Activated naive CD8-positive, alpha-beta T cell treated with anti-CD3 and anti-CD28 coated beads, Interleukin-2, amount 50 U/mL, for 24 hours (primary cell): ENCODE results near the gene KRTAP10-8.
"Not testable (repeated sequence)": the region's sequence is repeated elsewhere in the genome, so short reads cannot be mapped to it uniquely, and the experiment has no call there.

ENCODE experiments used
- ATAC-seq: fragments of 150-1000 bp; cut with Tn5 transposase; one replicate; pipeline ENCODE4 v1.10.0; 2021
- DNase-seq: peaks from one replicate; pipeline ENCODE4 v3.0.0; 2021
- H3K27ac Mint-ChIP-seq: one replicate; pipeline ENCODE4 v1.8.0; 2021; ENCODE audit warnings: mild to moderate bottlenecking, mixed read lengths
- H3K27me3 Mint-ChIP-seq: one replicate; pipeline ENCODE4 v1.8.0; 2021; ENCODE audit warnings: mixed read lengths
- H3K36me3 Mint-ChIP-seq: one replicate; pipeline ENCODE4 v1.8.0; 2021; ENCODE audit warnings: low read depth, mixed read lengths
- H3K4me1 Mint-ChIP-seq: one replicate; pipeline ENCODE4 v1.8.0; 2021; ENCODE audit warnings: mixed read lengths
- H3K4me3 Mint-ChIP-seq: one replicate; pipeline ENCODE4 v1.8.0; 2021; ENCODE audit warnings: mild to moderate bottlenecking, moderate library complexity, mixed read lengths
- H3K9me3 Mint-ChIP-seq: one replicate; pipeline ENCODE4 v1.8.0; 2021; ENCODE audit warnings: mixed read lengths

The KRTAP10-8 gene

DNA sequence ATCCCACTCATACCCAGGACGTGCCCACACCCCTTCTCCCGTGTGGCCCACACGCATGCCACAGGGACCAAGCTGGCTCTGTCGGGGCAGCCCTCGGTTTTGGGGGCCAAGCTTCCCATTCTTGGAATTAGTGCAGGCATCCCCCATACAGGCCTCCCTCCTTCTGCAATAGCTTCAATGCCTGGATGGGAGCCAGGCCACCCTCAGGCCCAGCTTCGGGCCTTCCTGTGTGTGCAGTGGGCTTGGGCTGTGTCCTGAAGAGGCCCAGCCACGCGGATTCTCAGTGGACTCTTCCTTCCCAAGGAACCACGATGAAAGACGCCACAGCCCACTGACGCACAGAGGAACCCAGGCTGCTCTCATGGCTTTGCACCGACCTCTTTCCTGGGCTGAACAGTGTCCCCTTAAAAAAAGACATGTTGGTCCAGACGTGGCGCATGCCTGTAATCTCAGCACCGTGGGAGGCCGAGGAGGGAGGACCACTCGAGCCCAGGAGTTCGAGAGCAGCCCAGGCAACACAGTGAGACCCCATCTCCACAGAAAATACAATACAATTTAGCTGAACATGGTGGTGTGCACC lies 37.7 kb downstream of the KRTAP10-8 start:
- Mint-ChIP-seq H3K27me3 (no peaks in the 10 kb centered on the region), H3K9me3 (peaks cover 6% of the 10 kb centered on the region), H3K36me3 (peaks cover 6% of the 10 kb centered on the region), H3K4me1 (peaks cover 11% of the 10 kb centered on the region), H3K4me3 (no peak overlapping the region), H3K27ac (no peak overlapping the region)
- ATAC-seq (no peak), DNase-seq (no peak)

GRCh38 chr21:44650265-44650972 lies 38.5 kb downstream of the KRTAP10-8 start:
- DNase-seq (no peak), ATAC-seq (no peak)
- no peaks in the 10 kb centered on the region for H3K27me3 Mint-ChIP-seq
- H3K4me3 Mint-ChIP-seq = no peak overlapping the region
- H3K4me1 Mint-ChIP-seq = peaks cover 18% of the 10 kb centered on the region
- H3K27ac Mint-ChIP-seq = no peak overlapping the region
- no peaks in the 10 kb centered on the region for H3K9me3 Mint-ChIP-seq
- peaks cover 2% of the 10 kb centered on the region for H3K36me3 Mint-ChIP-seq

- DNase-seq (no peak), ATAC-seq (no peak)
- Mint-ChIP-seq H3K27me3 (no peaks in the 10 kb centered on the region), H3K9me3 (peaks cover 4% of the 10 kb centered on the region), H3K27ac (no peak overlapping the region), H3K36me3 (no peaks in the 10 kb centered on the region), H3K4me3 (no peak overlapping the region), H3K4me1 (peaks cover 18% of the 10 kb centered on the region)
These were observed 39.2 kb downstream of the KRTAP10-8 start for GRCh38 chr21:44650973-44651675.

GRCh38 chr21:44653123-44653522 lies 41.2 kb downstream of the KRTAP10-8 start:
- Mint-ChIP-seq H3K27ac (no peak overlapping the region), H3K4me3 (no peak overlapping the region), H3K36me3 (peaks cover 6% of the 10 kb centered on the region), H3K27me3 (no peaks in the 10 kb centered on the region), H3K9me3 (peaks cover 17% of the 10 kb centered on the region), H3K4me1 (peaks cover 37% of the 10 kb centered on the region)
- no peak for ATAC-seq
- no peak for DNase-seq

DNA sequence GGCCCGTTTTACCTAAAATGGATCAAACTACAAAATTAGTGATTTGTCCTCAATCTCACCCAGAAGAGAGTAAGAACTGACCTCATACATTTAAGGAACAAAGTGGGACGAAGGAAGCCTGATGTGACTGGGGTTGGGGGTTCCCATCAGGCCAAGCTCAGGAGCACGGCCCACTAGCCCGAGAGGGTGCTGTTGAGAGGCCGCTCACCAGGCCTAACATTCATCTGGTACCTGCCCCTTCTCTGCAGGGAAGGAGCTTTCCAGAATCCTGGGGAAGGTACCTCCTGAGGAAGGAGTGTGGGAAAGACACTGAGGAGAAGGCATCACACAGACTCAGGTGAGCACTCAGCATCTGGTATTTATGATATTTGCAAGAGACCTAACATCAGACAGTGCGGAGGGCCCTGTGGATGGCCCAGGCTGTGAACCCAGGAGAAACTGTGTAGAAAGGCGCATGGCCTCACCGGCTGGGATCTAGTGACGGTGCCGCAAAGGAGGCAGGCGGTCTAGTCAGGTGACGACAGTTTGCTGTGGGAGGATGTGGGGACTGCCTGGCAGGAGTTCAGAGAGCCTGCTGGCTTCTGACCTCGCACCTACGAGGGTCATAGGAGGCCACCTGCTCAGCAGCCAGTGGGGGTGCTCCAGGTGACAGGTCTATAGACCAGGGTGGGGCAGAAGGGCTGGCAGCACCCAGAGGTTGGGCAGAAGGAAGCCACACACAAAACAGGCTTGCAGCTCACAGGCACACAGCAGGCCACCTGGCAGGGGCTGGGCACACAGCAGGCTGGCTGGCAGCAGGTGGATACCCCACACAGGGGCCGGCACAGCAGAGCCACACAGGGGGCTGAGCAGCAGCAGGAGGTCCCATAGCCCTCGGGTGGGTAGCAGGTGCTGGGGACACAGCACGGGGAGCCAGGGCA lies 42.0 kb downstream of the KRTAP10-8 start:
- Mint-ChIP-seq H3K27me3 (no peaks in the 10 kb centered on the region), H3K9me3 (peaks cover 17% of the 10 kb centered on the region), H3K4me1 (peaks cover 45% of the 10 kb centered on the region), H3K36me3 (peaks cover 6% of the 10 kb centered on the region), H3K4me3 (no peak overlapping the region), H3K27ac (no peak overlapping the region)
- ATAC-seq (peak; percentile 26), DNase-seq (peak; percentile 31)

GRCh38 chr21:44654576-44655175 lies 42.8 kb downstream of the KRTAP10-8 start, which contains the start of gene KRTAP12-4:
KRTAP12-4 (minus strand) TSS chr21:44654659; CDS start chr21:44654614, 45 bp downstream.
- no peaks in the 10 kb centered on the region for H3K27me3 Mint-ChIP-seq
- H3K36me3 Mint-ChIP-seq = peaks cover 6% of the 10 kb centered on the region
- ATAC-seq = no peak
- DNase-seq = no peak
- H3K9me3 Mint-ChIP-seq = peaks cover 17% of the 10 kb centered on the region
- H3K4me3 Mint-ChIP-seq = no peak within 1 kb of the TSS
- no peak within 1 kb of the TSS for H3K27ac Mint-ChIP-seq
- H3K4me1 Mint-ChIP-seq = peaks cover 53% of the 10 kb centered on the region

GRCh38 chr21:44656868-44657267 lies 45.0 kb downstream of the KRTAP10-8 start:
- no peak for ATAC-seq
- H3K27me3 Mint-ChIP-seq = no peaks in the 10 kb centered on the region

GRCh38 chr21:44657635-44658540 lies 46.0 kb downstream of the KRTAP10-8 start, which contains the start of gene KRTAP12-3:
KRTAP12-3 (plus strand) TSS chr21:44657932; CDS start chr21:44657980, 48 bp downstream.
- Mint-ChIP-seq H3K27me3 (no peaks in the 10 kb centered on the region), H3K4me3 (peak within 1 kb of the TSS; percentile 62), H3K9me3 (peaks cover 31% of the 10 kb centered on the region), H3K27ac (peak within 1 kb of the TSS; percentile 72), H3K4me1 (peaks cover 54% of the 10 kb centered on the region), H3K36me3 (peaks cover 6% of the 10 kb centered on the region)
- ATAC-seq (peak; percentile 38), DNase-seq (no peak)

More at GRCh38 chr21:44656868-44657267, 45.0 kb downstream of the KRTAP10-8 start:
- Mint-ChIP-seq H3K9me3 (peaks cover 23% of the 10 kb centered on the region), H3K4me1 (peaks cover 54% of the 10 kb centered on the region), H3K4me3 (no peak overlapping the region), H3K36me3 (peaks cover 6% of the 10 kb centered on the region), H3K27ac (no peak overlapping the region)
- DNase-seq = no peak

- no peak for ATAC-seq
- H3K27ac Mint-ChIP-seq = peak overlapping the region; percentile 72
- H3K36me3 Mint-ChIP-seq = peaks cover 6% of the 10 kb centered on the region
These were observed 46.6 kb downstream of the KRTAP10-8 start for GRCh38 chr21:44658541-44658910.

GRCh38 chr21:44658913-44659595 lies 47.2 kb downstream of the KRTAP10-8 start:
- H3K36me3 Mint-ChIP-seq = peaks cover 6% of the 10 kb centered on the region
- H3K27ac Mint-ChIP-seq = peak overlapping the region; percentile 72
- ATAC-seq (no peak), DNase-seq (no peak)
- no peaks in the 10 kb centered on the region for H3K27me3 Mint-ChIP-seq
- H3K9me3 Mint-ChIP-seq = peaks cover 32% of the 10 kb centered on the region
- H3K4me3 Mint-ChIP-seq = no peak overlapping the region
- peaks cover 48% of the 10 kb centered on the region for H3K4me1 Mint-ChIP-seq

More at GRCh38 chr21:44658541-44658910, 46.6 kb downstream of the KRTAP10-8 start:
- Mint-ChIP-seq H3K27me3 (no peaks in the 10 kb centered on the region), H3K9me3 (peaks cover 32% of the 10 kb centered on the region), H3K4me1 (peaks cover 53% of the 10 kb centered on the region), H3K4me3 (peak overlapping the region; percentile 62)
- no peak for DNase-seq

DNA sequence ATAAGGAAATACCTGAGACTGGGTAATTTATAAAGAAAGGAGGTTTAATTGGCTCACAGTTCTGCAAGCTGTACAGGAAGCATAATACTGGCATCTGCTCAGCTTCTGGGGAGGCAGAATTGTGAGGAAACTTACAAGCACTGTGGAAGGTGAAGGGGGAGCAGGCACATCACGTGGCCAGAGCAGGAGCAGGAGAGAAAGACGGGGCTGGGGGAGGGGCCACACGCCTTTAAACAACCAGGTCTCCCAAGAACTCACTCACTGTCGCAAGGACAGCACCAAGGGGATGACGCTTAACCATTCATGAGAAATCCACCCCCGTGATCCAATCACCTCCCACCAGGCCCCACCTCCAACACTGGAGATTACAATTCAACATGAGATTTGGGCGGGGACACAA lies 49.7 kb downstream of the KRTAP10-8 start:
- not testable (repeated sequence) for H3K27ac Mint-ChIP-seq

More for the DNA sequence above, 49.7 kb downstream of the KRTAP10-8 start:
- H3K27me3 Mint-ChIP-seq, ATAC-seq, DNase-seq, H3K36me3 Mint-ChIP-seq, H3K4me3 Mint-ChIP-seq: not testable (repeated sequence)
- Mint-ChIP-seq H3K4me1 (peaks cover 33% of the 10 kb centered on the region), H3K9me3 (peaks cover 24% of the 10 kb centered on the region)
